Measurements from ENCODE around the gene MASP2.

Gene MASP2

DNA sequence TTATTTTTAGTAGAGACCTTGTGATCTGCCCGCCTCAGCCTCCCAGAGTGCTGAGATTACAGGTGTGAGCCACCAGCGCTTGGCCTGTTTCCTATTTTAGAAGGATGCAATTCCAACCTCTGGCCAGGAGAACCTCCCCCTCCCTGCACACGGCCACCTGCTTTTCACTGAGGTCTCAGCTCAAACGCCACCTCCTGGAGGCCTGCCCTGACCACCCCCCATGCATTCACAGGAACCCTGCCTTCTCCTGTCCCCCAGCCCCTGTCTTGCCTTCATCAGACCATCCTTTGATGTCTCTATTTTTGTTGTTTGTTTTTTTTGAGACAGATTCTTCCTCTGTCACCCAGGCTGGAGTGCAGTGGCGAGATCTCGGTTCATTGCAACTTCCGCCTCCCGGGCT lies 10.4 kb upstream of the MASP2 start:
- no peak for DNase-seq (ENCODE audit: low read depth)
- no peak for TF ChIP-seq CTCF (conservative IDR thresholded peaks at IDR 0.05; ENCODE audit: control insufficient read depth, insufficient read depth, low read depth, low read length)
- no peak overlapping the region for H3K4me3 ChIP-seq (ENCODE audit: control insufficient read depth, low read depth, low read length)

DNA sequence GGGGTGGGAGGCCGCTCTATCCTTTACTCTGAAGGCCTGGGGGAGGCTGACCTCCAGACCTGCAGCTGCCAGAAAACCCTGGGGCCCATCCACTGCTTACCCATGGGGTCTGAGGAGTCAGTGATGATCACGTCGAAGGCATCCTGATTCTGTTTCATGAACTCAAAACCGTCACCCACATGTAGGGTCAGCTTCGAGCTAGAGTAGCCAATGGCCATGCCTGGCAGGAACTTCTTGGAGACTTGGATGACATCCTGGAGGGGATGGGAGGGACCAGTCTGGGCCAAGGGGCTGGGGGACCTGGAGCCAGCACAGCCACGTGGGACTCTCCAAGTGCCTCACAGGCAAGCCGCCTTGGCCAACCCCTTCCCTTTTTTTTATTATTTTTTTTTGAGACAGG lies 9.5 kb upstream of the MASP2 start:
- H3K4me3 ChIP-seq (ENCODE audit: control insufficient read depth, low read depth, low read length): no peak overlapping the region
- no peak for TF ChIP-seq CTCF (conservative IDR thresholded peaks at IDR 0.05; ENCODE audit: control insufficient read depth, insufficient read depth, low read depth, low read length)
- DNase-seq (ENCODE audit: low read depth): no peak

DNA sequence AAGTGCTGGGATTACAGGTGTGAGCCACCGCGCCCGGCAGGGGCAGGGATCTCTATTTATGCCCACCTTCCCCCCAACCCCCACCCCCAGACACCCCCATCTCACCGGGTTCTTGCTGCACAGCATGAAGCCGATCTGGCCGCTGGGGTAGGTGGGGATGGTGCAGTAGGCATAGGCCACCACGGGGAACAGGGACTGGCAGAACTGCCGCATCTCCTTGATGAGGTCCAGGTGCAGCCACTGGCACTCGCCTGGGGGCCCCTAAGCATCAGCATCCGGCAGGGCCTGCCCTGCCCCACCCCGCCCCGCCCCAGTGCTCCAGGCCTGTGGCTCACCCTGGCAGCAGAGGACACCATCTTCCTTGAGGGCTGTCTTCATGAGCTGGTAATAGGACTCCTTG lies 8.6 kb upstream of the MASP2 start:
- no peak overlapping the region for H3K4me3 ChIP-seq (ENCODE audit: control insufficient read depth, low read depth, low read length)
- DNase-seq (ENCODE audit: low read depth): no peak
- no peak for TF ChIP-seq CTCF (conservative IDR thresholded peaks at IDR 0.05; ENCODE audit: control insufficient read depth, insufficient read depth, low read depth, low read length)

DNA sequence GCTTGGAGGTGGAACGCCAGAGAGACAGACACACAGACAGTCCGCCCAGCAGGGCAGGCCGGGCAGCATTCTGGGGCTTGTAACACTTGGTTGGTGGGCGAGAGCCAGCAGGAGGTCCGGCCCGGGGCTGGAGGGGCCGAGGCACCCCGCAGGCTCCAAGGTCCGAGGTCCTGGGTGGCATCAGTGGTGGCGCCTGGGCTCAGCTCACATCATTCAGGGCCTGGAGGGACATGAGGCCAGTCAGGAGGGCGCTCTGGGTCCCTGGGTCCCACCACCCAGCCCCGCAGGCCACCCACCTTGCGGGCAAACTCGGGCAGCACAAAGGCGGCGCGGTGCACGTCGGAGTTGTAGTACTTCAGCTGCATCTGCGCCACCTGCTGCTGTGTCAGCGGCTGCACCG lies 7.6 kb upstream of the MASP2 start:
- DNase-seq (ENCODE audit: low read depth): no peak
- no peak for TF ChIP-seq CTCF (conservative IDR thresholded peaks at IDR 0.05; ENCODE audit: control insufficient read depth, insufficient read depth, low read depth, low read length)
- no peak overlapping the region for H3K4me3 ChIP-seq (ENCODE audit: control insufficient read depth, low read depth, low read length)

DNA sequence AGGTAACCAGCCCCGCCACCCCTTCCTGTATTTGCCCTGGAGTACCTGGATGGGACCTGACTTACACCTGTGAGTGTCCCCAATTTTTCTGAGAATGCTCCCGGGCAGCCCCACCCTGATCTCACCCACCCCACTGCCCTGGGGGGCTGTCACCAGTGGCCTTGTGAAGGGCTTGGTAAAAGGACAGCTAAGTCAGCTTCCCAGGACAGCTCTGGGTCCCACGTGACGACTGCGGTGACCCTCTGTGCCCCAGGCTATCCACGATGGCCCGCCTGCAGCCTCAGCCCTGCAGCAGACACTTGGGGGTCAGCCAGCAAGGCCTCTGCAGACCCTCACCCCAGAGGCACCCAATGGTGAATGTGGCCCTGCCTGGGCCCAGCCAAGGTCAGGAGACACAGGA lies 7.1 kb upstream of the MASP2 start:
- DNase-seq (ENCODE audit: low read depth): no peak
- TF ChIP-seq CTCF (conservative IDR thresholded peaks at IDR 0.05; ENCODE audit: control insufficient read depth, insufficient read depth, low read depth, low read length): no peak
- H3K4me3 ChIP-seq (ENCODE audit: control insufficient read depth, low read depth, low read length): no peak overlapping the region

DNA sequence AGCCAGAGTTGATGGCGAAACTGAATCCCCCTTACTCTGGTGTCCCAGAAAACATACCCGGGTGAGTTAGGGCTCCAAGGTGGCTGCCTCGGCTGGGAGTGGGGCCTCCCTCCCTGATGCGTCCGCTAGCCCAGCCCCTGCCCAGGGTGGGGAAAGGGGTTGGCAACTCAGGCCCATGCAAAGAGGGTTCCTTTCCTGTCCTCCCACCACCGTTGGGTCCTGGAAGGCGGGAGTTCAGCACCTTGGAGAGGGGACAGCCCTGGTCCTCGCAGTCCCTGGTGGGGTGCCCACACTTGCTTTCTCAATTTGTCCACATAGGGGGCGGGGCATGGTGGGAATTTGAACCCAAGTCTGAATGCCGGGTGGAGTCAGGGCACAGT lies 6.7 kb upstream of the MASP2 start:
- peak; percentile 31 for DNase-seq (ENCODE audit: low read depth)
- TF ChIP-seq CTCF (conservative IDR thresholded peaks at IDR 0.05; ENCODE audit: control insufficient read depth, insufficient read depth, low read depth, low read length): no peak

More for the DNA sequence above, 6.7 kb upstream of the MASP2 start:
- no peak overlapping the region for H3K4me3 ChIP-seq (ENCODE audit: control insufficient read depth, low read depth, low read length)
